Activated CD8-positive, alpha-beta memory T cell treated with anti-CD3 and anti-CD28 coated beads, Interleukin-2, amount 50 U/mL, for 24 hours (primary cell): ENCODE results near the gene MYO16.
"Not testable (repeated sequence)": the region's sequence is repeated elsewhere in the genome, so short reads cannot be mapped to it uniquely, and the experiment has no call there.

Experiments
- DNase-seq: peaks from one replicate; pipeline ENCODE4 v3.0.0-alpha.2; 2020; ENCODE audit errors: extremely low read depth

The MYO16 gene

GRCh38 chr13:108981407-108981806 lies 352.0 kb downstream of the MYO16 start:
- no peak for DNase-seq

GRCh38 chr13:108983273-108983672 lies 353.9 kb downstream of the MYO16 start:
- no peak for DNase-seq

GRCh38 chr13:108984251-108984920 lies 355.0 kb downstream of the MYO16 start:
- DNase-seq: no peak

GRCh38 chr13:108985166-108985565 lies 355.8 kb downstream of the MYO16 start:
- DNase-seq: no peak

- no peak for DNase-seq
These were observed 358.1 kb downstream of the MYO16 start for GRCh38 chr13:108987517-108987916.

GRCh38 chr13:108987944-108988343 lies 358.5 kb downstream of the MYO16 start:
- no peak for DNase-seq

- not testable (repeated sequence) for DNase-seq
These were observed 362.0 kb downstream of the MYO16 start for GRCh38 chr13:108991416-108991815.

GRCh38 chr13:108993346-108993745 lies 363.9 kb downstream of the MYO16 start:
- no peak for DNase-seq

GRCh38 chr13:108996430-108996829 lies 367.0 kb downstream of the MYO16 start:
- no peak for DNase-seq

GRCh38 chr13:109000207-109000606 lies 370.8 kb downstream of the MYO16 start:
- no peak for DNase-seq

GRCh38 chr13:109002934-109003333 lies 373.5 kb downstream of the MYO16 start:
- DNase-seq: no peak

- no peak for DNase-seq
These were observed 378.5 kb downstream of the MYO16 start for GRCh38 chr13:109007946-109008345.

- DNase-seq: no peak
These were observed 380.3 kb downstream of the MYO16 start for GRCh38 chr13:109009756-109010155.

GRCh38 chr13:109010912-109011311 lies 381.5 kb downstream of the MYO16 start:
- no peak for DNase-seq

- DNase-seq: no peak
These were observed 382.7 kb downstream of the MYO16 start for GRCh38 chr13:109012115-109012514.

- DNase-seq: no peak
These were observed 392.1 kb downstream of the MYO16 start for GRCh38 chr13:109021558-109021957.

GRCh38 chr13:109024611-109025010 lies 395.2 kb downstream of the MYO16 start:
- no peak for DNase-seq

- no peak for DNase-seq
These were observed 396.9 kb downstream of the MYO16 start for GRCh38 chr13:109026266-109026665.

GRCh38 chr13:109028624-109029023 lies 399.2 kb downstream of the MYO16 start:
- DNase-seq: no peak

GRCh38 chr13:109033090-109033489 lies 403.7 kb downstream of the MYO16 start:
- DNase-seq: no peak

GRCh38 chr13:109036078-109036780 lies 406.8 kb downstream of the MYO16 start:
- DNase-seq: no peak

- no peak for DNase-seq
These were observed 414.2 kb downstream of the MYO16 start for GRCh38 chr13:109043636-109044035.

GRCh38 chr13:109055850-109056249 lies 426.4 kb downstream of the MYO16 start:
- DNase-seq: no peak

GRCh38 chr13:109058087-109058486 lies 428.7 kb downstream of the MYO16 start:
- DNase-seq: no peak
